Fibroblast of lung (primary cell): ENCODE measurements around the gene THOP1. TPM values are rescaled to one million over a fixed set of nuclear protein-coding genes. Genes with fewer than 3 reads are reported as not detected.

ENCODE experiments used
- DNase-seq, 2 donors: peaks; one replicate each; pipeline versions ENCODE4 v3.0.0 to v3.0.0-alpha.2; 2010; ENCODE audit warnings: low read depth in 2 of 2
- H2AFZ ChIP-seq: 2 replicates; pipeline ENCODE4 v1.5.1; 2012; ENCODE audit warnings: low read length, control low read depth, inconsistent platforms
- H3K27ac ChIP-seq: 2 replicates; pipeline ENCODE4 v1.5.1; 2011; ENCODE audit warnings: low read length, control low read depth; ENCODE audit not compliant: insufficient read depth
- H3K27me3 ChIP-seq: 2 replicates; pipeline ENCODE4 v1.5.1; 2011; ENCODE audit warnings: mild to moderate bottlenecking, low read length; ENCODE audit not compliant: control insufficient read depth, insufficient read depth
- H3K36me3 ChIP-seq: 2 replicates; pipeline ENCODE4 v1.5.1; 2011; ENCODE audit warnings: low read length; ENCODE audit not compliant: control insufficient read depth, insufficient read depth
- H3K4me1 ChIP-seq: 2 replicates; pipeline ENCODE4 v1.5.1; 2011; ENCODE audit warnings: low read length; ENCODE audit not compliant: control insufficient read depth, insufficient read depth; ENCODE audit errors: extremely low read depth
- H3K4me2 ChIP-seq: 2 replicates; pipeline ENCODE4 v1.5.1; 2011; ENCODE audit warnings: low read length, control low read depth; ENCODE audit not compliant: insufficient read depth; ENCODE audit errors: extremely low read depth
- H3K4me3 ChIP-seq, 4 experiments: fragments of 200-600 bp in 1 of 4; sonication (generic) in 1 of 4; replicated peaks in 1 of 4; 2 replicates each; pipeline ENCODE4 v1.5.1; 2011 to 2016; ENCODE audit warnings: low read length in 4 of 4, low read depth in 3 of 4, mild to moderate bottlenecking in 3 of 4, control low read depth in 2 of 4, inconsistent platforms in 1 of 4, mixed read lengths in 1 of 4; ENCODE audit not compliant: insufficient read depth in 1 of 4; ENCODE audit errors: control extremely low read depth in 1 of 4
- H3K79me2 ChIP-seq: 2 replicates; pipeline ENCODE4 v1.5.1; 2012; ENCODE audit warnings: mild to moderate bottlenecking, low read length, inconsistent platforms; ENCODE audit not compliant: control insufficient read depth, insufficient read depth
- H3K9ac ChIP-seq: 2 replicates; pipeline ENCODE4 v1.5.1; 2011; ENCODE audit warnings: mild to moderate bottlenecking, low read length, control low read depth; ENCODE audit not compliant: insufficient read depth
- H3K9me3 ChIP-seq: 2 replicates; pipeline ENCODE4 v1.5.1; 2012; ENCODE audit warnings: low read depth, low read length; ENCODE audit not compliant: control insufficient read depth, insufficient read depth
- H4K20me1 ChIP-seq: 2 replicates; pipeline ENCODE4 v1.5.1; 2011; ENCODE audit warnings: low read length; ENCODE audit not compliant: control insufficient read depth, insufficient read depth; ENCODE audit errors: extremely low read depth
- CTCF ChIP-seq, 2 donors: IDR thresholded peaks in 1 of 2; conservative IDR thresholded peaks in 1 of 2; 1 replicate in 1 of 2; 2 replicates in 1 of 2; pipeline ENCODE4 v1.5.1; 2011 to 2012; ENCODE audit warnings: low read length in 2 of 2, control low read depth in 1 of 2, inconsistent platforms in 1 of 2, low read depth in 1 of 2, mild to moderate bottlenecking in 1 of 2
- EZH2 ChIP-seq: IDR thresholded peaks from 2 replicates; pipeline ENCODE4 v1.5.1; 2012; ENCODE audit warnings: low read length, control low read depth, mild to moderate bottlenecking; ENCODE audit errors: missing control alignments
- polyA plus RNA-seq, 2 donors: library from polyadenylated mRNA; depleted of rRNA in 1 of 2; stranded (reverse) in 1 of 2; unstranded in 1 of 2; fragments of >200 nt; gene quantifications; 2 replicates each; pipeline ENCODE4 v1.2.1, GENCODE V29; 2011 to 2012; ENCODE audit warnings: missing spikeins in 1 of 2
- total RNA-seq: library from RNA; depleted of rRNA; stranded (reverse); fragments of >200 nt; gene quantifications from 2 replicates; pipeline ENCODE4 v1.2.1, GENCODE V29; 2014

THOP1 gene
- total and polyA plus RNA-seq, 2 donors (not counting 1 experiment from before 2014, with no cell fraction given): 23.6 to 49.5 TPM

DNA sequence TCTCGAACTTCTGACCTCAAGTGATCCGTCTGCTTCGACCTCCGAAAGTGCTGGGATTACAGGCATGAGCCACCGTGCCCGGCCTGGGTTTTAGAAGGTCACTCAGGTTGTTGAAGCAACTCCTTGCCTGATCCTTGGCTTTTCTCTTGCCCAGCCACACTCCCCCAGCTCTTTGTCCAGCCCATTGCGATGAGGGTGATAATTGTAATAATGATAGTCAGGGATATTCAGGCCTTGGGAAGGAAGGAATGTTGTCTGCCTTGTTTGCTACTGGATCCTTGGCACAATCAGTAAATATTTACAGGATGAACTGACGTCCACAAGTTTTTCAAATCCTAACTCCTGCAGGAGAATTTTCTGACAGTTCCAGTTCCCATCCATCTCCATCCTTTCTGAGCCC is 1.8 kb downstream of the THOP1 start:
- Histone ChIP-seq H3K4me2 (no peak overlapping the region), H3K9me3 (no peaks in the 10 kb centered on the region), H3K27ac (no peak overlapping the region), H3K36me3 (peaks cover 7% of the 10 kb centered on the region), H2AFZ (no peak overlapping the region), H4K20me1 (no peaks in the 10 kb centered on the region), H3K4me1 (peaks cover 3% of the 10 kb centered on the region), H3K4me3 (no peak overlapping the region), H3K79me2 (peaks cover 31% of the 10 kb centered on the region), H3K27me3 (no peaks in the 10 kb centered on the region), H3K9ac (no peak overlapping the region)
- no peak for DNase-seq
- TF ChIP-seq CTCF (conservative IDR thresholded peaks at IDR 0.05 in 1 of 2, IDR thresholded peaks at IDR 0.05 in 1 of 2; ENCODE audit: low read depth in 1 of 2, low read length in 2 of 2): no peak
- no peak for TF ChIP-seq EZH2

DNA sequence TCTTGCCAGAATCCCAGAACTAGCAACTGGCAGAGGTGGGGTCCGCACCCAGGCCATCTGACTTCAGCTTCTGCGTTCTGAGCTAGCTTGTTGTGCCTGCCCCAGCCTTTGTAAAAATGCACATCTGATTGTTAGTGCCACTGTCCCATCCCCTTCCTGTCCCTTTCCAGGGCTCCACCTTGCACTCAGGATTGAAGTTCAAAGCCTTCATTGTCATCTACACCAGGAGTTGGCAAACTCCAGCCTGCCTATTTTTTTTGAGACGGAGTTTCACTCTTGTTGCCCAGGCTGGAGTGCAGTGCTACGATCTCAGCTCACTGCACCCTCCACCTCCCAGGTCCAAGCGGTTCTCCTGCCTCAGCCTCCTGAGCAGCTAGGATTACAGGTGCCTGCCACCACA is 2.9 kb downstream of the THOP1 start:
- Histone ChIP-seq H3K4me2 (no peak overlapping the region), H3K4me1 (peaks cover 2% of the 10 kb centered on the region), H3K79me2 (peaks cover 22% of the 10 kb centered on the region), H4K20me1 (no peaks in the 10 kb centered on the region), H3K9ac (no peak overlapping the region), H3K27ac (no peak overlapping the region), H3K36me3 (peaks cover 9% of the 10 kb centered on the region), H3K4me3 (no peak overlapping the region), H2AFZ (no peak overlapping the region), H3K27me3 (no peaks in the 10 kb centered on the region), H3K9me3 (no peaks in the 10 kb centered on the region)
- TF ChIP-seq EZH2 (no peak), CTCF (conservative IDR thresholded peaks at IDR 0.05 in 1 of 2, IDR thresholded peaks at IDR 0.05 in 1 of 2; ENCODE audit: low read depth in 1 of 2, low read length in 2 of 2) (no peak)
- no peak for DNase-seq

DNA sequence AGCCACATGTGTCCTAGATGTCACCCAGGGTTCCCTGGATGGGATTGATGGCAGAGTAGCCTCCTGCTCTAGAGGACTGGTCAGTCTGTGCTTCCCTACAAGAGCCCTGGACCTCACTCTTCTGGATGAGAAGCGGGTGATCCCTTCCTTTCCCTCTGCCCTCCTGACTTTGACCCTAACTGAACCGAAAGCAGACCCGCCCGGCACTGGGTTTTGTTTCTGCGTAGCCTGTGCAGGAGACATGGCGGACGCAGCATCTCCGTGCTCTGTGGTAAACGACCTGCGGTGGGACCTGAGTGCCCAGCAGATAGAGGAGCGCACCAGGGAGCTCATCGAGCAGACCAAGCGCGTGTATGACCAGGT is 4.9 kb downstream of the THOP1 start:
- H3K4me3 ChIP-seq: no peak overlapping the region
- H3K36me3 ChIP-seq: peaks cover 10% of the 10 kb centered on the region
- H2AFZ ChIP-seq: no peak overlapping the region
- H3K9ac ChIP-seq: no peak overlapping the region
- H3K9me3 ChIP-seq: no peaks in the 10 kb centered on the region
- H3K4me2 ChIP-seq: no peak overlapping the region
- H4K20me1 ChIP-seq: no peaks in the 10 kb centered on the region
- DNase-seq: no peak
- no peaks in the 10 kb centered on the region for H3K27me3 ChIP-seq
- H3K4me1 ChIP-seq: no peaks in the 10 kb centered on the region
- H3K27ac ChIP-seq: no peak overlapping the region
- H3K79me2 ChIP-seq: peaks cover 22% of the 10 kb centered on the region
- TF ChIP-seq EZH2 (no peak), CTCF (conservative IDR thresholded peaks at IDR 0.05 in 1 of 2, IDR thresholded peaks at IDR 0.05 in 1 of 2; ENCODE audit: low read depth in 1 of 2, low read length in 2 of 2) (no peak)
